T follicular helper cell (primary cell): ENCODE measurements around the gene STK38.
"Not testable (repeated sequence)": the region's sequence is repeated elsewhere in the genome, so short reads cannot be mapped to it uniquely, and the experiment has no call there.

Experiments
- DNase-seq: peaks from one replicate; pipeline ENCODE4 v3.0.0-alpha.2; 2020; ENCODE audit warnings: low read depth
- total RNA-seq, 2 experiments: gene quantifications; one replicate each; lab custom pipeline; 2026; lab: John Stamatoyannopoulos, UW

STK38 gene
- total RNA-seq, result 54.8 to 384 reads per million in 2 experiments

DNA sequence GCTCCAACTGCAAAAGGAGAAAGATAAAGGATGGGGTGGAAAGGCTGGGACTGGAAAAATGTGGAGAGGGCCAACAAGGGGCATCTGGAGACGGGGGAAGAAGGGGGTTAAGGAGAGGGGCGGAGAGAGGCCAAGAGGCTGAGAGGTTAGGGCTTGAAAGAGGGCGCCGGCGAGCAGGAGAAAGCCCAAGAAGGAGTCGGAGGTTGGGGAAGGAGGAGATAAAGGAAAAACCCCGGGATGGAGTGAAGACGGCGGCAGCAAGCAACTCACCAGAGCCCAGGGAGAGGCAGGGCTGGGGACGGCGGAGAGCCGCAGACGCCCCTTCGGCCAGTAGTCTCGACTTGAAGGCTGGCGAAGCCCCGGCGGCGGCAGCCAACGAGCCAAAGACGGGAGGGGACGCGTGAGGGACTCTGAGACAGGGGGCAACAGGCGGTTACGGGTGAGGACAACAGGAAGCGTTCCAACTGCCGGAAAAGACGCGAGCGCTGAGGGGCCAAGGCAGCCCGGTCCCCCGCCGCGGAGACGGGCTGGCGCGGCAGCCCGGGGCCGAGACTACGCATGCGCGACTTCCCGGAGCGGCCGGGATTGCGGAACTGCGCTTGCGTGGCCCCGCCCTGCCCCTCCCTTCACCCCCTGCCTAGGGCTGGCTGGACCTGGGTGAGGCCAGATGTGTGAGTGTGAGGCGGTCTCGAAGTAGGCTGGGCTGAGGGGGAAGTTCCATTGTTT is at the start of gene STK38:
Gene STK38, minus strand, starts transcription at position 560 of the 726 bp plus-strand sequence. CDS start 7,277 bp downstream, outside the sequence.
- peak; percentile 88 for DNase-seq

DNA sequence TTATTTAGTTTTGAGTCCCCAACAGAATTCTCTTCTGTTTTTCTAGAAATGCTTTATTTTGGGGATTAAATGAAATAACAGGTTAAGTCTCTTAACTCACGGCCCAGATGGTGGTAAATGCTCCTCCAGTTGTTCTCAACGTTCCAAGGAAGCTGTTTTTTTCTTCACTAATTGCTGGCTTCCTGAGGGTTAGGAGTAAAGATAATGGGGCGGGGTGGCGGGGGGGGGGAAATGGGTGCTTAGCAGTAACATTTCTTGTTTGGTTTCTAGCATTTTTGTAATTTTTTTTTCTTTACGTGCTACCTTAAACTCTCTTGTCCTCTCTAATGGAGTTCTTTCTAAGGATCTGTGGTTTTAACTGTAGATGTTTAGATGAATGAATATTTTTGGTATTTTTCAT is 49.1 kb upstream of the STK38 start:
- DNase-seq, result no peak

DNA sequence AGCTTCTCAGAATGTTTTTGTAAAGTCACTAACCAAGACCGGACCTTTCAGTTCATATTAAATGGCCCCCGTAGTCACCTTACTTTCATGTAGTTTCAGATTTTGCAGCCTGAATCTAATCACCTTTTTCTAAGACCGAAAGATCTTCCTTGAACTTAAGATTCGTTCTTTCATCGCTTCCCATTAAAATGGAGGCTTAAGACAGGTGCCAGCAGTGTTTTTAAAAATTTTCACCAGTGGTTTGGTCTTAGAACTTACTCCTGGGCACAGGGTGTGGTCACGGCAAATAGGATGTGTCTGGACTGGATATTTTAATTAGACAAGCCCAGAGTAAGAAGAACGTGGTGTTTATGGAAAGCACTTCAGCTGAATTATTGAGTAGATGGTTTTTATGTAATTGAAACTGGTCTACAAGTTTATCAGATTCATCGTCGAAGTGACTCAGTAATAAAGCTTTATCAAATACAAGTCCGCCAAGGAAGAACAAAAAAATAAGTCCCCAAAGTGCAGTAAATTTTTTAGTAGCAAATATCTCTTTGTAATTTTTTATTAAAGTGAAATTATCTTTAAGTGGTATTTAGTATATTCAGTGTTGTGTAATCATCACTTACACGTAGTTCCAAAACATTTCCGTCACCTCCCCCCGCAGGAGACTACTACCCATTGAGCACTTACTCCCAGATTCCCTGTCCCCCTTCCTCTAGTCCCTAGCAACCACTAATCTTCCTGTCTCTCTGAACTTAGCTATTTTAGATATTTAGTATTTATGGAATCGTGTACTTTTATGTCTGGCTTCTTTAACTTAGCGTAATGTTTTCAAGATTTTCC is 47.8 kb upstream of the STK38 start:
- DNase-seq, result peak; percentile 25

DNA sequence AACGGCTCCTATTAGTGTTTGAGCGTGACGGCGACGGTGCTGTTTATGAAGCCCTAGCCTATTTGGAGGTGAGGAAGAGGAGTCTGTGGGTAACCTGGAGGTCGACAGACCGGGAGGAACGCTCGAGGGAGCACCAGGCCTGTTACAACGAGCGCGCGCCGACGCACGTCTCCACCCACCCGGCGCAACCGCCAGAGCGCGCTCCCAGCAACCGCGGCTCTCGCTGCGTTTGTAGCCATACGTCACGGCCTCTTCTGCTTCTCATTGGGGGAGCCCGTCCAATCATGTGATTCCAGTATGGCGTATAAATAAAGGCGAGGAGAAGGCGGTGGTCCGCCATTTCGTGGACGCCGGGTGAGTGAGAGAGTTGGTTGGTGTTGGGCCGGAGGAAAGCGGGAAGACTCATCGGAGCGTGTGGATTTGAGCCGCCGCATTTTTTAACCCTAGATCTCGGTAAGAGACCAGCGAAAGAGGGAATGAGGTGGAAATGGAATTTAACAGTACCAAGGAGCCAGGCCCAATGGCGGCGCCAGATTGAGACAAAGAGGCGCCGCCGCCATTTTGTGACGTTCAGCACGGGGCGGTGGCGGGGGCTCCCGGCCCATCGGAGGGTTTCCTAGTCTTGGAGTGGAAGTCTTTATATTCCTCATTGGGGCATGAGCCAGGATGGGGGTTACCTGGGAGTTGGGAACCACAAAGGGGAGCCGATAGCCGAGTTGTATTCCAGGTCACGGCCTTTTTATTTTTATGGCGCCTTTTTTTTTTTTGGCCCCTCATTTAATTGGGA is 46.9 kb upstream of the STK38 start, which contains the start of gene SRSF3:
Gene SRSF3, plus strand, starts transcription at position 334 of the 787 bp plus-strand sequence. CDS start 2,401 bp downstream, outside the sequence.
- peak; percentile 94 for DNase-seq

DNA sequence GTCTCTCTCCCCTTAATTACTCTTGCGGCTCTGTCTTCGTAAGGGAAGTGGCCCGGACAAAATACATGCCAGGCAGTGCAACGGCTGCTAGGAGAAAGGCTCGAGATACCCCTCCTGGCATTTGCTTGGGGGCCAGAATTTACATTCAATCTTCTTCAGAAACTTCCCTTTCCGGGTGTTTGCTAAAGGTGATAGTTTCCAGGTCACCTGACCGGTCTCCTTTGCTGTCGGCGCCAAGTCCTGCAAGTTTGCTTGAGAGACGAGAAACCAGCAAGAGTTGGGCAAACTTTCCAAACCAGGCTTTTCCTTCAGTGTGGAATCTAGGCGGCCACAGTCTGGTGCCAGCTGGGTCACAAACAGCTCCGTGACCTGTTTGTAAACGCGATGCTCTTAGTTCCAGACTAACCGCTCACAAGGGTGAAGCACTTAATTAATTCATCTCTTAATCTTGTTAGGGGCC is 46.3 kb upstream of the STK38 start:
- DNase-seq, result peak; percentile 27

DNA sequence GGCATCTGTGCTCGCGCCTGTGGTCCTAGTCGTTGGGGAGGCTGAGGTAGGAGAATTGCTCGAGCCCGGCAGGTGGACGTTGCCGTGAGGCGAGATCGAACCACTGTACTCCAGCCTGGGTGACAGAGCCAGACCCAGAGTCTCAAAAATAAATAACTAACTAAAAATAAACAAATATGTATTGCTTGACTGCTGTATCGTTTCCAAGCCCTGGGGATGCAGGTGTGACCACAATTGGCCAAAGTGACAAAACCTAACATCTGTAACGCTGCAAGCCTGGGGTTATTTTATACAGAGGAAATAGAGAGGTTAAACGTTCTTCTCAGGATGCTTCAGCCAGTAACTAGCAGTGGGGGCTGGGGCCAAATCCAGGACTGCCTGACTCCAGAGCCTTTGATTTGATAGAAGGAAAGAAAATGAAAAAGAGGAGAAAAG is 45.0 kb upstream of the STK38 start:
- DNase-seq, result no peak

DNA sequence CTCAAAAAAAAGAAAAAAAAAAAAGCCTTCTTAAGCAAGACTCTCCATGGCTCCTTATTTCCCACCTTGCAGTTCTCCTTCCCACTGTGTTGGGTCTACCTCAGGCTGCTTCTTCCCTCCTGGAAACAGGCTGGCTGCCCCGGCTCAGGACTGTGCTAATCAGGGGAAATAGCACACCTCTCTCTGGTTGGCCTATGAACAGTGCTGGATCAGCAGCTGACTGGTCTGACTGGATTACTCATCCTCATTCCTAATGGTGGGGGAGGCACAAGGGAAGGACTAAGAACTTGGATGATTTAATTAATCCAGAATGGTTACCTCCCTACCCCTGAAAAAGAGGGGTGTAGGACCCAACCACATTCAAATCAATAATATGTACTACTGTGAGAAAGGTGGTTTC is 43.0 kb upstream of the STK38 start:
- DNase-seq, result no peak

DNA sequence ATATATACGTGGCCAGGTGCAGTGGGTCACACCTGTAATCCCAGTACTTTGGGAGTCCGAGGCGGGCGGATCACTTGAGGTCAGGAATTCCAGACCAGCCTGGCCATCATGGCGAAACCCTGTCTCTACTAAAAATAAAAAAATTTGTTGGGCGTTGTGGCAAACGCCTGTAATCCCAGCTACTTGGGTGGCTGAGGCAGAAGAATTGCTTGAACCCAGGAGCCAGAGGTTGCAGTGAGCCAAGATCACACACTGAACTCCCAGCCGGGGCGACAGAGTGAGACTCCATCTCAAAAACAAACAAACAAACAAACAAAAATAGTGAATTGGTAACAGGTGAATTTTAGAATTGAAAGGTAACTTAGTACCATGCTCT is 41.7 kb upstream of the STK38 start:
- not testable (repeated sequence) for DNase-seq

DNA sequence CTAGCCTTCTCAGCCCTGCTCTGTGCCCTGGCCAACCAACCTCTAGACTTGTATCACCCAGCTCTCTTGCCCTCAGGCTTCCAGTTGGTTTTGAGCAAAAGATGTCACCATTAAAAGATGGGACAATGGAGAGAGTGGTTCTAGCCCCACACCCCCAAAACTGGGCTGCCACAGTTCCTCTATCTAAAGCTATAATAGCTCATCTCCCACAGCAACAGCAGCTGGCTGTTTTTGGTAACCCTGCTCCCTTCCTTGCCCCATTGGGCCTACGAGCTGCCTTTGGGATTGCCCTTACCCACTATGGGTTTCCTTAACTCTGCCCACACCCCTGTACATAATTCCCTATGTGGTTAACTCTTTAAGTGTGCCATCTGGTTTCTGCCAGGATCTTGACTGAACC is 39.3 kb upstream of the STK38 start:
- no peak for DNase-seq

DNA sequence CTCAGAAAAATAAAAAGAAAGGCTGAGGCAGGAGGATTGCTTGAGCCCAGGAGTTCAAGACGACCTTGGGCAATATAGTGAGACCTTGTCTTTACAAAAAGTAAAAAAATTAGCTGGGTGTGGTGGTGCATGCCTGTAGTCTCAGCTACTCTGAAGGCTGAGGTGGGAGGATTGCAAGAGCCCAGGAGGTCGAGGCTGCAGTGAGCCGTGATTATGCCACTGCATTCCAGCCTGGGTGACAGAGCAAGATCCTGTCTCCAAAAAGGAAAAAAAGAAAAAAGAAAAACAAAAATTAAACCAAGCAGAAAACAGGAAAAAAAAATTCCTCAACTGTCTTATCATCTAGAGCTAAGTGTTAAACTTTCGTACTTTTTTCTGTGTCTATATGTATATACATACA is 34.4 kb upstream of the STK38 start:
- no peak for DNase-seq

DNA sequence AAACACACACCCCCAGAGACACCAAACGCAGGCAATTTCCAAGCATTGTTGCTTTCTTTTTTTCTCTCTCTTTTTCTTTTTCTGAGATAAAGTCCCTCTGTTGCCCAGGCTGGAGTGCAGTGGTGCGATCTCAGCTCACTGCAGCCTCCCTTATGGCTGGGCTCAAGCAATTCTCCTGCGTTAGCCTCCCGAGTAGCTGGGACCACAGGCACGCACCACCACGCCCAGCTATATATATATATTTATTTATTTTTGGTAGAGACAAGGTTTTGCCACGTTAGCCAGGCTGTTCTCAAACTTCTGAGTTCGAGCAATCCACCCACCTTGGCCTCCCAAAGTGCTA is 32.9 kb upstream of the STK38 start:
- no peak for DNase-seq

DNA sequence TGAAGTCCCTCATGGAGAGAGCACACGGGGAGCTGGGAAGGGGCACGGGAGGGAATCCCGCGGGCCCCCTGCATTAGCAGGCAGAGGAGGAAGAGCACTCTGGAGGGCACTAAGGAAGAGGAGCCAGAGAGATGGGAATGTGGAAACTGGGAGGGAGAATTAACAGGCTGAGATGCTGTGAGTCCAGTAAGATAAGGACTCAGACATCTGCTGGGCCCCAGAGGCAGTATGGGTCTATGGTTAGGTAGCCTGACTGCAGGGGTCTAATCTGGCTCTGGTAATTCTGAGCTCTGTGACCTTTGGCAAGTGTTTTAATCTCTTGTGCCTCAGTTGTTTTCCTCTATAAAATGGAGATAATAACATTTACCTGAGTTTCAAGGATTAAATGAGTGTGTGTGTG is 31.2 kb upstream of the STK38 start:
- no peak for DNase-seq

DNA sequence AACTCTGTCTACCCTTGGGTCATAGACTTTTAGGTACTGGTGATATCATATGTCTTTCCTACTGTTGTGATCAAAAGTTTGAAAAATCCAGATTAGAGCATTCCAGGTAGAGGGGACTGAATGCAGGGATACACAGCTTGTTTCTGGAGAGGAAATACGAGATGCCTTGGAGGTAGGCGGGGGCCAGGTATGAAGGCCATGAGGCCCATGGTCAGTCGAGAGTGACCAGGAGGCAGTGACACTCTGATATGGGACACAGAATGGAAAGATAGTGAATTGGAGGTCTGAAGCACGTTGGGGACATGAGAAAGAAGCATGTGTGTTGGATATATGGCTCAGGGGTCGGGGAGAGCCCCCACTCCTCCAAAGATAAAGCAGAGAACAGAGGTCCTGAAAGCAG is 30.8 kb upstream of the STK38 start:
- DNase-seq, result no peak

DNA sequence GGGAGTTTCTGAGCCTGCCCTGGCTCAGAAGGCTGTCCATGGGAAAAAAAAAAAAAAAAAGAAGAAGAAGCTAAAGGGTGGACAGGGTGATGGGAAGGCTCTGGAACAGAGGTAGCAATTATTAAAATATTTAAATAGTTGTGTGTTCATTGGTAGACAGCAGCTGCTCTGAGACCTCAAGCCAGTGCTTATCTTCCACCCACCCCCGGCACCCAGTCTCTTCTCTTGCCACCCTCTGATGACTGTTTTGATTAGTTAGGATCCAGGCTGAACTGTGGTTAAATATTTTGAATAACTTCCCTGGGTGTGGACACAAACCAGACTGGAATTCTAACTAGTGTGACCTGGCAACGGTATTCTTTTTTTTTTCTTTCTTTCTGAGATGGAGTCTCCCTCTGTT is 30.0 kb upstream of the STK38 start:
- DNase-seq, result no peak

DNA sequence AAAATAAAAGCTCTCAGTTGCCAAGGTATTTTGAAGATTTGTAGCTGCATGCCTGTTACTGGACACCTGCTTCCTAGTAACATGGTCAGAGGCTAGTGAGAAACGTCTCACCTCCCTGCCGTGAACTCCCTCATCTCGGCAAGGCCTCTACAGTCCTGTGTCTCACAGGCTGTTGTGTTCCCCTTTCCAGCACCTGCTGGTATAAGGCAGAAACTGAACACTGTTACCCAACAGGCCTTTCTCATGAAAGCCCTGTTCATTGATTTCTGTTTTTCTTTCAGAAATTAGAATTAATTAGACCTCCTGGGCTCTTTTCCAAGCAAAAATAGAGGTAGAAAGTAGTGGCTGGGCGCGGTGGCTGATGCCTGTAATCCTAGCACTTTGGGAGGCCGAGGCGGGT is 29.3 kb upstream of the STK38 start:
- DNase-seq, result no peak

DNA sequence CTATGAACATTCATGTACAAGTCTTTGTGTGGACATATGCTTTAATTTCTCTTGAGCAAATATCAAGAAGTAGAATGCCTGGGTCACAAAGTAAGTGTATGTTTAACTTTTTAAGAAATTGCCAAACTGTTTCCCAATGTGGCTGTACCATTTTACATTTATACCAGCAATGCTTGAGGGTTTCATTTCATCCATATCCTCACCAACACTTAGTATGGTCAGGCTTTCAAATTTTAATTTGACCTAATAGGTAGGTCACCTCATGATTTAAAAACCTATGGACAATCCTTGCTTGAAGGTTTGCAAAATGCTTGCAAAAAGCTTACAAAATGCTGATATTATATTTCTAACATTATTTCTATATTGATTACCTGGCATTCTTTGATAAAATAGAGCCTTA is 27.4 kb upstream of the STK38 start:
- no peak for DNase-seq

DNA sequence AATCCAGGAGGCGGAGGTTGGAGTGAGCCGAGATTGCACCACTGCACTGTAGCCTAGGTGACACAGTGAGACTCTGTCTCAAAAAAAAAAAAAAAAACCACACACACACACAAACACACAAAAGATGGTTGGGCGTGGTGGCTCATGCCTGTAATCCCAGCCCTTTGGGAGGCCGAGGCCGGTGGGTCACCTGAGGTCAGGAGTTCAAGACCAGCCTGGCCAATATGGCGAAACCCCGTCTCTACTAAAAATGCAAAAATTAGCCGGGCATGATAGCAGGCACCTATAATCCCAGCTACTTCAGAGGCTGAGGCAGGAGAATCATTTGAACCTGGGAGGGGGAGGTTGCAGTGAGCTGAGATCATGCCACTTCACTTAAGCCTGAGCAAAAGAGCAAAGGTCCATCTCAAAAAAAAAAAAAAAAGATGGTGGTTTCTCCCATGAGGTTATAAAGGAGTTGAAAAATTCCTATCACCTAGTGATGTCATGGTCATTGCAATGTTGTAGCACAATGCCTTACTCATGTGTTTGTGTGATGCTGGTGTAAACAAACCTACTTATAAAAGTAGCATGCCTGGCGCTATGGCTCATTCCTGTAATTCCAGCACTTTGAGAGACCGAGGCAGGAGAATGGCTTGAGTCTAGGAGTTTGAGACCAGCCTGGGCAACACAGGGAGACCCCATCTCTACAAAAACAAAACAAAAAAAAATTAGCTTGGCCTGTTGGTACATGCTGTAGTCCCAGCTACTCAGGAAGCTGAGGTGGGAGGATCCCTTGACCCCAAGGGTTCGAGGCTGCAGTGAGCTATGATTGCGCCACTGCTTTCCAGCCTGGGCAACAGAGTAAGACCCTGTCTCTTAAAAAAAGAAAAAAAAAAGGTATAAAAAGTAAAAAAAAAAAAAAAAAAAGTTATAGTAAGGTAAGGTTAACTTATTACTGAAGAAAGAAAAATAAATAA is 25.4 kb upstream of the STK38 start:
- DNase-seq, result not testable (repeated sequence)

DNA sequence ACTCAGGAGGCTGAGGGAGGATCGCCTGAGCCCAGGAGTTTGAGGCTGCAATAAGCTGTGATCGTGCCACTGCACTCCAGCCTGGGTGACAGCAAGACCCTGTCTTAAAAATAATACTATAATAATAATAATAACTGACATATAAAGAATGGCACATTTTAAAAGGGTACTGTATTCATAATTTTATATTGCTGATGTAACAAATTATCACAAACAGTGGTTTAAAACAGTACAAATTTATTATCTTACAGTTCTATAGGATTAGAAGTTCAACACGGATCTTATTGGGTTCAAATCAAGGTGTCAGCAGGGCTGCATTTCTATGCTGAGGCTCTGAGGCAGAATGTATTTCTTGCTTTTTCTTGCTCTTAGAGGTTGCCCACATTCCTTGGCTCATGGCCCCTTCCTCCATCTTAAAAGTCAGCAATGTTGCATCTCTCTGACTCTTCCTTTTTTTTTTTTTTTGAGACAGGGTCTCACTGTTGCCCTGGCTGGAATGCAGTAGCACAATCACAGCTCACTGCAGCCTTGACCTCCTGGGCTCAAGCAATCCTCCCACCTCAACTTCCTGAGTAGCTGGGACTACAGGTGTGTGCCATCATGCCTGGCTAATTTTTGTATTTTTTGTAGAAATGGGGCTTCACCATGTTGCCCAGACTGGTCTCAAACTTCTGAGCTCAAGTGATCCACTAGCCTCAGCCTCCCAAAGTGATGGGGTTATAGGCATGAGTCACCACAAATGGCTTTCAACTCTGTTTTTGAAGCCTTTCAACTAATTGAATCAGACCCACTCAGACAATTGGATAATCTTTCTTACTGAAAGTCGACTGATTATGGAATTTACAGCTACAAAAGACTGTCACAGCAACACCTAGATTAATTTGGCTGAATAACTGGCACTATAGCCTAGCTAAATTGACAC is 24.1 kb upstream of the STK38 start:
- DNase-seq, result no peak

DNA sequence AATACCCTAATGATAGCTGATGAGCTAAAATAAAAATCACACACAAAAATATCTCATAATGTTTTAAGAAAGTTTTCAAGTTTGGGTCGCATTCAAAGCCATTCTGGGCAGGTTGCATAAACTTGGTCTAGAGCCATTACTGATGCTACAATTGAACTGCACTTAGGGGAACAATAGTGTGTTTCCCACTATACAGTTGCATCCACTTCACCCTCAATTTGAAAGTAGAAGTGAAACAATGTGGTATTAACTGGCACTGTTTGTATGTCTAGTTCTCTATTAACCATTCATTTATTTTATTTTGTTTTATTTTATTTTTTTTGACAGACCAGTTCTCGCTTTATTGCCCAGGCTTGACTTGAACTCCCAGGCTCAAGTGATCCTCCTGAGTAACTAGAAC is 23.0 kb upstream of the STK38 start:
- no peak for DNase-seq

DNA sequence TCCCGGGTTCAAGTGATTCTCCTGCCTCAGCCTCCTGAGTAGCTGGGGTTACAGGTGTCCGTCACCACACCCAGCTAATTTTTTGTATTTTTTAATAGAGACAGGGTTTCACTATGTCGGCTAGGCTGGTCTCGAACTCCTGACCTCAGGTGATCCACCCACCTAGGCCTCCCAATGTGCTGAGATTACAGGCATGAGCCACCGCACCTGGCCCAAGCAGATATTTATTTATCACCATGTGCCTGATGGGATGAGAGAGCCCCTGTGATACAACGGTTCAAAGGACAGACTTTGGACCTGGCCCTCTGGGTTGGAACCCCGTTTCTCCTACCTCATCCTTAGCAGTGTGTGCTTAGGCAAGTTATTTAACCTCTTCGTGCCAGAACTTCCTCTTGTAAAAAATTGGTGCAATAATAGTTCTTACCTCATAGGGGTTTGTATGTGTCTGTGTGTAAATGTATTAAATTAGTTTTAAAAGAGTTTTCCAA is 19.2 kb upstream of the STK38 start:
- no peak for DNase-seq
